Calu3 (cell line): ENCODE results near the gene ARMC12. TPM values are rescaled to one million over a fixed set of nuclear protein-coding genes. Genes with fewer than 3 reads are reported as not detected.
A peak's percentile ranks its signal among the peaks of the same experiment; 100 is the strongest.

Source experiments
- BruUV-seq: library from RNA; stranded (reverse); fragments of 400-500 nt; replicated peaks from 2 replicates; lab custom pipeline; 2021; lab: Mats Ljungman, UMichigan
- CTCF ChIA-PET: fragments of 300-600 bp; sonication (Branson Sonifier 250); formaldehyde crosslinking; loops from one replicate; lab custom pipeline; 2022; ENCODE audit warnings: antibody characterized with exemption; lab: Charles Lee
- DNase-seq: peaks from one replicate; pipeline ENCODE4 v3.0.0; 2022
- H3K27ac Mint-ChIP-seq: one replicate; pipeline ENCODE4 v1.8.0; 2022; ENCODE audit warnings: mixed read lengths; ENCODE audit not compliant: unreplicated experiment
- H3K27me3 Mint-ChIP-seq: one replicate; pipeline ENCODE4 v1.8.0; 2022; ENCODE audit warnings: mixed read lengths; ENCODE audit not compliant: unreplicated experiment
- H3K36me3 Mint-ChIP-seq: one replicate; pipeline ENCODE4 v1.8.0; 2022; ENCODE audit warnings: mild to moderate bottlenecking, moderate library complexity, mixed read lengths; ENCODE audit not compliant: insufficient read depth, unreplicated experiment
- H3K4me1 Mint-ChIP-seq: one replicate; pipeline ENCODE4 v1.8.0; 2022; ENCODE audit warnings: mild to moderate bottlenecking, low read depth, mixed read lengths; ENCODE audit not compliant: unreplicated experiment
- H3K4me3 Mint-ChIP-seq: one replicate; pipeline ENCODE4 v1.8.0; 2022; ENCODE audit warnings: mild to moderate bottlenecking, low read depth, moderate library complexity, mixed read lengths; ENCODE audit not compliant: unreplicated experiment
- H3K9me3 Mint-ChIP-seq: one replicate; pipeline ENCODE4 v1.8.0; 2022; ENCODE audit warnings: low read depth, mixed read lengths; ENCODE audit not compliant: unreplicated experiment
- CTCF ChIP-seq: fragments of 200-600 bp; IDR thresholded peaks from one replicate; pipeline ENCODE4 v1.8.0; 2022; ENCODE audit warnings: antibody characterized with exemption; ENCODE audit not compliant: unreplicated experiment
- intact Hi-C: fragments of 100-400 bp; cut with micrococcal nuclease; formaldehyde crosslinking; loops from one replicate; pipeline ENCODE4 v1.10.0; 2022; ENCODE audit not compliant: unreplicated experiment
- total RNA-seq: library from RNA; stranded (reverse); gene quantifications from 2 replicates; pipeline ENCODE4 v1.2.3, GENCODE V29; 2022

The ARMC12 gene
- total RNA-seq, 1 experiment from 2014 or later: not detected

- peaks cover 49% of the 10 kb centered on the region for H3K4me1 Mint-ChIP-seq
- H3K36me3 Mint-ChIP-seq: peaks cover 12% of the 10 kb centered on the region
- DNase-seq: no peak
- no peak overlapping the region for H3K4me3 Mint-ChIP-seq
- no peak overlapping the region for H3K27ac Mint-ChIP-seq
- CTCF ChIA-PET: no interaction called here
- H3K9me3 Mint-ChIP-seq: no peaks in the 10 kb centered on the region
- no peak for TF ChIP-seq CTCF
- BruUV-seq: no TSS peak
- peaks cover 2% of the 10 kb centered on the region for H3K27me3 Mint-ChIP-seq
- intact Hi-C loops: no loop called here
Measured at GRCh38 chr6:35724471-35724870, 12.4 kb upstream of the ARMC12 start.

- Mint-ChIP-seq H3K9me3 (no peaks in the 10 kb centered on the region), H3K4me3 (no peak overlapping the region), H3K27ac (no peak overlapping the region), H3K27me3 (no peaks in the 10 kb centered on the region), H3K4me1 (peaks cover 55% of the 10 kb centered on the region), H3K36me3 (peaks cover 12% of the 10 kb centered on the region)
- no peak for TF ChIP-seq CTCF
- no peak for DNase-seq
- intact Hi-C loops: no loop called here
- no TSS peak for BruUV-seq
- CTCF ChIA-PET: interaction anchor here (0.5 kb wide), 1 partner anchor 351 kb away, joined by 4 read pairs; no protein-coding TSS in a partner anchor
Measured at GRCh38 chr6:35725081-35725708, 11.6 kb upstream of the ARMC12 start.

DNA sequence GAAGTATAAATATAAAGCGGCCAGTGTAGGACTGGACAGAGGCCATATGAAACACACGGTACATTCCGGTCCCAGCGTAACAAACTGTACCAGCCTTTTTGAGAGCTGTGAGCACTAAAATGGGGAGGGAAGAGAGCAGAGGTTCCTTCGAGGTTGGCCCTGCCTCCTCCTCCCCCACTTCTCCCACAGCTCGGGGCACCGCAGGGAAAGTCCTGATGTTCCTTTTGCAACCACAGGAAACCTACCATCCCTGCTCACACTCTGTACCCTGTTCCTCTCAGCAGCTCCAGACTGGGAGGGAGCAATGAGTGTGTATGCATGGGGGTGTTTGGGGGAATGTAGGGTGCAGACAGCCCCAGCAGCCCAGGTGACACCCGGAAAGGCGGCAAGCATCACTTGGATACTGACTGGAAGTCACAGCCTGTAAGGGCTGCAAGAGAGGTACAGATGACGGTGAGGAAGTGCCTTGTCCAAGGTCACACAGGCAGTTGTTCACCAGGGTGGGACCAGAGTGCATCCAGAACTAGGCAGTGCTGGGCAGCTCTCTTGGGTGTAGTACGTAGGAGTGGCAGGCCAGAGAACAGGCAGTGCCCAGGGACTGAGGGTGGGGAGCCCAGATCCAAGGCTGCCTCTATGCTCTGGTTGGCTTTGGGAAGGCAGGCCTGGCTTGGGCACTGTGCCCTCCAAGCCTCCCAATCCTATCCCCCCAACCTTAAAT, 11.0 kb upstream of the ARMC12 start:
- no TSS peak for BruUV-seq
- Mint-ChIP-seq H3K36me3 (peaks cover 12% of the 10 kb centered on the region), H3K27me3 (no peaks in the 10 kb centered on the region), H3K4me3 (no peak overlapping the region), H3K4me1 (peaks cover 55% of the 10 kb centered on the region), H3K9me3 (no peaks in the 10 kb centered on the region), H3K27ac (no peak overlapping the region)
- no peak for DNase-seq
- CTCF ChIA-PET: interaction anchor here (0.5 to 0.7 kb wide), 2 partner anchors 48 to 352 kb away, joined by 3 to 4 read pairs; no protein-coding TSS in a partner anchor
- no peak for TF ChIP-seq CTCF
- intact Hi-C loops: no loop called here

- no TSS peak for BruUV-seq
- CTCF ChIA-PET: interaction anchor here (1.0 to 1.8 kb wide), 4 partner anchors 9 to 139 kb away, joined by 3 to 10 read pairs (median 4); no protein-coding TSS in a partner anchor
- Mint-ChIP-seq H3K27me3 (no peaks in the 10 kb centered on the region), H3K4me1 (peaks cover 55% of the 10 kb centered on the region), H3K4me3 (peak overlapping the region; percentile 64), H3K9me3 (no peaks in the 10 kb centered on the region), H3K36me3 (peaks cover 22% of the 10 kb centered on the region), H3K27ac (no peak overlapping the region)
- intact Hi-C loops: no loop called here
- no peak for TF ChIP-seq CTCF
- peak; percentile 55 for DNase-seq
Measured at GRCh38 chr6:35727231-35727934, 9.4 kb upstream of the ARMC12 start.
